HG03108 (cell line): ENCODE data around the gene ZNF521.

Experiments
- ATAC-seq: cut with Tn5 transposase; IDR thresholded peaks from one replicate; pipeline ENCODE4 v1.9.1; 2021; ENCODE audit warnings: moderate library complexity; ENCODE audit not compliant: unreplicated experiment

Gene ZNF521

DNA sequence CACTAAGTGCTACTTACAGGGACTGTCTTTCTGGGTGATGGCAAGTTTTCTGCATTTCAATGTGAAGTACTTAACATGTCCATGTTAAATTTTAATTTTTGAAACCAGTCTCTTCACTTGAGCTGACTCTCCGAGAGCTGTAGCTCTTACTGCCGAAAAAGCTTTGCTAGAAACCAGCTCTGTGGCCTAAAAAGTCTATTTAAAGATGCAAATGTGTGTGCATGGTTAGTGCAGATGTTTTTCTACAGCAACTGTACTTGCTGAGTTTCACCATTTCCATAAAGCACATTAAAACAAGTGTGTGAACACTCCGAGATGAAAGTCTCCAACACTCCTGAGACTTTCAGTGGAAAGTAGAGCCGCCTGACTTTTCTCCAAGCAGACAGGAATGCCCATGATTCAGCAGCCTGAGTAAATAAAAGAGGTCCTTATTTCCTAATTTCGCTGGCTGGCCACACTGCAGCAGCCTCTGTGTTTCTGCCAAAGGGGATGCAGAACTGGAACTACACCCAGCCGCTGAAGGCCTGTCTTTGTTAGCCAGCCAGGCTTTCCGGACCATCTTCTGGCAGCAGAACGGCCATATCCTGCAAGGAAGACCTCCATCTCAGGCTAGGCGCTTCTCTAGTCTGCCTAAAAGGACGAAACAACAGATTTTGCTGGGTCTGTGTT is 121.2 kb downstream of the ZNF521 start:
- no peak for ATAC-seq

GRCh38 chr18:25229920-25230319 is 122.0 kb downstream of the ZNF521 start:
- no peak for ATAC-seq

DNA sequence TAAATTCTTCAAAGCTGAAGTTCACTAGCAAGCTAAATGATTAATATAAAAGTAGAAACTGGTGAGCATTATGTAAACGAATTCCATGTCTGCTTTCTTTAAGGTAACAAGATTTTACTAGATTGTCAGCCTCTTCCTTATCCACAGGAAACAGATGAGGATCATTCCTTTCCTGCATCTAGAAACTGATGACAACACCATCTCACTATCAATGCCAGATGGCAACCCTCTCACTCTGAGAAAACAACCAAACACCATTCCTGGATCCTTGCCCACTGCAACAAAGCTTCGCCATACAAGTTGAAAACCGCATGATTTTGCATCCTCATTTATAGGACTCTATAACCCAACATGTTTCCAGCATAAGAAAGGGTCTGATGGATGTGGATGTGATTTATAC is 122.9 kb downstream of the ZNF521 start:
- no peak for ATAC-seq

GRCh38 chr18:25228410-25228809 is 123.6 kb downstream of the ZNF521 start:
- no peak for ATAC-seq

DNA sequence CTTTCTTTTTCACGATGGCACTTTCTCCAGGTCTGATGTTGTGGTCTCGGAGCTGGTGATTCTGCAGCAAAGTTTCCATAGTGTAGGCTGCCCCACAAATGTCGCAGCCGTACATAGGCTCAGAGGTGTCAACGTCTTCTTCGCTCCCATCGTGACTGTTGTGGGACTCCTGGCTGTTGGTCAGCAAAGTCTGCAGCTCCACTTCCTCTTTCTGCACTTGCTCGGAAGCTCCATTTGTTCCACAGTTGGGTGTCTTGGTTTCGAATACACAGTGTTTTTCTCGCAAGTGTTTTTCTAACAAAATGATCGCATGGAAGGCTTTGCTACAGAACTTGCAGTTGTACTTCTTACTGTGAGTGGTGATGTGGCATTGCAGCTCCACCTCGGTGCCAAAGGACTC is 126.8 kb downstream of the ZNF521 start:
- ATAC-seq, result no peak

GRCh38 chr18:25223899-25224886 is 127.8 kb downstream of the ZNF521 start:
- no peak for ATAC-seq

DNA sequence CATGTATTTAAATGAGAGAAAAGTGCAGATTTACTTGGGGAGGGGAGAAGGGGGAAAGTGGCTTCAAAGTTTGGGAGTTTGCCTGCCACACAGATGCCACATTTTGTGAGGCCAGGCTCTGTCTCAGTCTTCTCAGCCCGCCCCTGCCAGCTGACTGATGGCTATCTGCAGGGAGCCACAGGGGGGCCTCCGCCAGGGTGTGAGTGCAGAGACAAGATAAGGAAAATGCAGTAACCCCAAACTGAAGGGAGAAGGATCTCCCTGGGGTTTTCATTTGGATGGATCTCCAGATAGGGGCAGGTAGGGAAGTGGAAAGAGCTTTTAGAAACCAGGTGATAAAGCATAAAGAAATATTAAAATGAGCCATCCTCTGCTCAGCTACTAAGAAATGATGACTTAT is 128.8 kb downstream of the ZNF521 start:
- no peak for ATAC-seq

- ATAC-seq, result no peak
Observed at GRCh38 chr18:25222648-25223047, 129.3 kb downstream of the ZNF521 start.

- ATAC-seq, result no peak
Observed at GRCh38 chr18:25210622-25211021, 141.3 kb downstream of the ZNF521 start.

DNA sequence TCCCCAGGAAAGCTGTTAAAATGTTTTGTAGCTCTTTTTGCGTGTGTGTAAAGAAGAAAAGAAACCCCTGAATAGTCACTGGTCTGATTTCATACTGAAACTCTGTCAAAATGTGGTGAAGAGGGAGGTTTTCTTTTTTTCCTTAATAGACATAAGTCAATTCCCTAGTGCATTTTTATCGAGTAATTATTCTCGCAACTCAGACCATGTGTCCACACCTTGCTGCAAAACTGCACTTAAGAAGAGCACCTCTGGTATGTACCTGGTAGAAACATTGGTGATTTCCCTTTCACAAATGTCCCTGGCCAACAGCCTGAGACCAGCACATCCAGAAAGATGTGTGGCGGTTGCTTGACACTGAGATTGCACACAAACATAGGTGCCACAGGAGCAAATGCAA is 159.9 kb downstream of the ZNF521 start:
- ATAC-seq, result no peak

DNA sequence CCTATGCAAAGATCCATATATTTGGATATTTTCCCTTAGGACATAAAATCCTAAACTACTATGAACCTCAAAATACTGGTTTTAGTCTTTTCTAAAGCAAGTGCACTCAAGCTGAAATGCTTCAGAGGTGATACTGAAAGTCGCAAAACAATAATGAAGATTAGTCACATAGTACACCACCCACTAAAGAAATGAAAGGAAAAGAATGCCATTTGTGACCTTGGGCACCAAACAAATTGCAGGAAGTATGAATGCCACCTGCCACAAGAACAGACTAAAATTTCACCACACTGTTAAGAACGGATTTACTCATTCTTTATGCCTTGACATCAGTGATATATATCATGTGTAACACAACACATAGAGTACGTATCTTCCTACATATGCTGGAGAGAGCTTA is 161.5 kb downstream of the ZNF521 start:
- ATAC-seq, result no peak

GRCh38 chr18:25189391-25190185 is 162.4 kb downstream of the ZNF521 start:
- no peak for ATAC-seq

GRCh38 chr18:25187521-25188192 is 164.3 kb downstream of the ZNF521 start:
- no peak for ATAC-seq

DNA sequence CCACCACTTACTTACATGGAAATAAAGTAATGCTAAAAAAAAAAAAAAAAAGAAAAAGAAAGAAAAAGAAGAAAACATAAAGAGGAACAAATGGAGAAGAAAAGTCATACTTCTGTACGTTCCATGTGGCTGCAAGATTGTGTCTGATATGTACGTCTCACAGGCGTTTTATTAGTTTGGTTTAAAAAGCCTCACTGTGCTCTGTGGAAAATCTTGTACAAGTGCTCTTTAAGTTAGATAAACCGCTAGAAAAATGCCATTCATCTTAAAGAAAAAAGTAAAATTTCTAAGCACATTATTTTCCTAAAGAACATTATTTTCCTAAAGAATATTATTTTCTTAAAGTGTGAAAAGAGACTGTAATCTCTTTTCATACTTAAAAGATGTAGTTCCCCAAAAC is 165.1 kb downstream of the ZNF521 start:
- no peak for ATAC-seq

GRCh38 chr18:25181993-25182392 is 170.0 kb downstream of the ZNF521 start:
- ATAC-seq, result no peak

- ATAC-seq, result no peak
Observed at GRCh38 chr18:25181581-25181980, 170.4 kb downstream of the ZNF521 start.

- no peak for ATAC-seq
Observed at GRCh38 chr18:25180973-25181548, 170.9 kb downstream of the ZNF521 start.

GRCh38 chr18:25177631-25178030 is 174.3 kb downstream of the ZNF521 start:
- ATAC-seq, result no peak

- ATAC-seq, result no peak
Observed at GRCh38 chr18:25176518-25177042, 175.4 kb downstream of the ZNF521 start.
